ENCODE data around the gene LYL1.

LYL1 gene

DNA sequence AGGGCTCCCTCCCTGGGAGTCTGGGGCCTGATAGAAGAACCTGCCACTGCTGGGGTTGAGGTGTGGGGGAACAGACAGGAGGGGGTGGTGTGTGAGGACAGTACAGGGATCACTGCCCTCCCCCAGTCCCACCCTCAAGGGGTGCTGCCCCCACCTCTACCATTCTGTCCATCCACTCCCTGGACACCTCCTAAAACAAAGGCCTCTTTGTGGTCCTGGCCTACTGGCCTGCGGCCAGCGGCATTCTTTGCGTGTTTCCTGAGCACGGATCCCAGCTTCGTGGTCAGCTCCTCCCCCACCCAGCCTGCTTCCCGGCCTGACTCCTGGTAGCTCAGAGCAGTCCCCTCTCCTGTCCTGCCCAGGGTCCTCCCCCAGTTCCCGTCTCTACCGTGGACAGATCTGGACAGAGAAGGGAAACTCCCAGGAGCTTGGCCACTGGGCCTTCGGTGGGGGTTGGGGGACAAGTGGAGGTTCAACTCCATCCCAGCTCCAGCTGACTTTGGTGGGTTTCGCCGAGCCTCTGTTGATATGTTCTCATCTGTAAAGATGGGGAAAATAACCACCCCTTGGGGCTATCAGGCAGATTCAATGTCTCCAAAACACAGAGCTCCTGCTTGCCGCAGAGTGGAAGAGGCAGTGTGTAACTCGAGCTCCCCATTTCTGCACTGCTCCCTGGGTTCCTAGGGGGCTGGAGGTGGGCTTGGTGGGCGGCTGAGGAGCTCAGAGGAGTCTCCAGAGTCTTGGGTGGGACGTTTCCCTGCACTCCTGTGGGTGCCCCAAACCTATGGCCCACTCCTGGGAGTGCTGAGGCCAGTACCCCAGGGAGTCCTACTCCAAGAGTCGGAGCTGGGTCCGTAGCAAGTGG lies 48.7 kb downstream of the LYL1 start:
- no peak for DNase-seq

- DNase-seq, result no peak
Observed at GRCh38 chr19:13053238-13053637, 49.4 kb downstream of the LYL1 start.

- DNase-seq, result no peak
Observed at GRCh38 chr19:13052447-13053175, 50.0 kb downstream of the LYL1 start.

DNA sequence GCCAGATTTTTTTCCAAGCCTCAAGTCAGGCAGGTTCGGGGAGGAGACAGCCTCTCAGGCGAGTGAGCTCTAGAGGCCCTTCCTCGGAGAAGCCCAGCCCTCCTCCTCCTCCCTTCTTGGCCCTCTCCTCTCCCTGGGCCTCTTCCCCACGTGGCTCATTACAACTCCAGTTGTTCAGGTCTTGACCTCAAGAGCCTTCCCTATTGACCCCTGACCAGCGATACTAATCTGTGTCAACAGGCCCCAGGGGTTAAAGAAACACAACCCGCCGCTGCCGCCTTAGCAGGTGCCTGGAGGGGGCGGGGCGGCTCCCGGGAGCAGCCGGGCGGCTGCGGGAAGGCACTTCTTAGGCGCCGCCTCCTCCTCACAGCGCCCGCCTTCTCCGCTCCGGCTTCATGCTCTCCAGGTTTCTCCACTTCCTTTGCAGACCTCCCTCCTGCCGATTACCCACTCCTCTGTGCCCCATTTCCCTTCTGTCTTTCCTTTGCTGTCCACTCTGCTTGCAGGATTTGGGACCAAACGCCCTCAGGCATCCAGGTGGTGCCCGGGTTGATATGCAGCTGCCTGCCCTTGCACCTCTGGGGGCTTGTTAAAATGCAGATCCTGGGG lies 51.0 kb downstream of the LYL1 start:
- DNase-seq, result no peak

DNA sequence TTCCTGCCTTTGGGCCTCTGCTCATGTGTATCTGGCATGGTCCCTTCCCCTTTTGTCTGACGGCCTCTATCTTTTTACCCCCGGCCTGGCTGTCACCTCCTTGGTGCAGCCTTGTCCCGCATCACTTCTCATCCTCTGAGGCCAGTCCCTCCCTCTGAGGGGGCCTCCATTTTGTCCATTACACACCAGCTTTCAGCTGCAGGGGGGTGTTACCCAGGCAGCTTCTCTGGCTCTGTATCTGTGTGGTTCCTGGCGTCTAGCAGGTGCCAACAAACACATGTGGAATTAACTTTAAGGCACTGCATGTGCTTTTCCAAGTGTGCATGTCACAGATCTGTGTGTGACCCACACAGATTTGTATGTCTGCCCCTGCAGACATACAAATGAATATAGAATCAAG lies 52.4 kb downstream of the LYL1 start:
- DNase-seq, result no peak
